K562 (cell line): ENCODE data around the gene NEMP1. TPM values are rescaled to one million over a fixed set of nuclear protein-coding genes. Genes with fewer than 3 reads are reported as not detected.

Experiments used
- MAFK ChIP-seq: IDR thresholded peaks from 2 replicates; pipeline ENCODE4 v1.6.1; 2011; ENCODE audit warnings: low read length, improper control_type of control experiment
- NFATC3 ChIP-seq: fragments of 450-650 bp; IDR thresholded peaks from 2 replicates; pipeline ENCODE4 v1.6.1; 2017; ENCODE audit warnings: mild to moderate bottlenecking
- RFX7 ChIP-seq: fragments of 250-450 bp; sonication (Bioruptor Pico); IDR thresholded peaks from 2 replicates; pipeline ENCODE4 v1.5.1; 2021; ENCODE audit warnings: mild to moderate bottlenecking
- SIN3A ChIP-seq, 2 experiments: fragments of 150-350 bp in 1 of 2; IDR thresholded peaks; 2 replicates each; pipeline ENCODE4 v1.6.1; 2011 to 2016; ENCODE audit warnings: borderline replicate concordance in 2 of 2, low read depth in 2 of 2, low read length in 2 of 2, mild to moderate bottlenecking in 2 of 2, moderate library complexity in 2 of 2; ENCODE audit not compliant: control insufficient read depth in 1 of 2
- ZBTB17 ChIP-seq: fragments of 450-650 bp; formaldehyde crosslinking; IDR thresholded peaks from 2 replicates; pipeline ENCODE4 v1.4.0; 2020; ENCODE audit warnings: mild to moderate bottlenecking
- ZNF146 ChIP-seq: IDR thresholded peaks from one replicate; pipeline ENCODE4 v1.6.1; 2018; ENCODE audit warnings: missing compliant biosample characterization; ENCODE audit not compliant: unreplicated experiment
- ZNF766 ChIP-seq: fragments of 200-800 bp; sonication (Bioruptor generic); conservative IDR thresholded peaks from 2 replicates; pipeline ENCODE4 v1.6.1; 2016; ENCODE audit warnings: missing genetic modification characterization, missing compliant biosample characterization
- ZNF79 ChIP-seq: fragments of 250-450 bp; sonication (Bioruptor Pico); IDR thresholded peaks from 2 replicates; pipeline ENCODE4 v1.4.0; 2020; ENCODE audit warnings: low read depth, mild to moderate bottlenecking, moderate library complexity
- polyA plus RNA-seq, 8 experiments: library from polyadenylated mRNA; depleted of rRNA in 4 of 8; stranded (reverse) in 5 of 8; unstranded in 3 of 8; fragments of >200 nt; fragmentation: Nextera tagmentation in 2 of 8; fragmentation: Illumina TruSeq in 1 of 8; extraction: Ambion mirVana in 2 of 8; extraction: Trizol in 1 of 8; gene quantifications; 2 replicates each; pipeline versions ENCODE4 v1.2.1 to v1.2.3, GENCODE V29; 2011 to 2014; ENCODE audit warnings: inconsistent platforms in 1 of 8, missing spikeins in 1 of 8
- total RNA-seq, 7 experiments: library from RNA; depleted of rRNA in 6 of 7; stranded (reverse); fragments of >200 nt in 6 of 7; fragmentation: Illumina TruSeq in 2 of 7; extraction: Trizol in 2 of 7; gene quantifications; 2 replicates each; pipeline versions ENCODE4 v1.2.1 to v1.2.3, GENCODE V29; 2011 to 2021; ENCODE audit warnings: low replicate concordance in 1 of 7
- TF ChIP-seq, protein P1 (sequence below), 2 experiments: fragments of 450-650 bp; IDR thresholded peaks; 2 replicates each; pipeline ENCODE4 v1.6.1; 2016; ENCODE audit warnings: mild to moderate bottlenecking in 2 of 2, borderline replicate concordance in 1 of 2, low read depth in 1 of 2, moderate library complexity in 1 of 2
- TF ChIP-seq, protein P2 (sequence below): IDR thresholded peaks from 2 replicates; pipeline ENCODE4 v1.6.1; 2011; ENCODE audit not compliant: insufficient read length; ENCODE audit errors: extremely low read depth
- TF ChIP-seq, protein P3 (sequence below): sonication (generic); formaldehyde crosslinking; IDR thresholded peaks from 2 replicates; pipeline ENCODE4 v1.8.1; 2023; ENCODE audit warnings: mild to moderate bottlenecking, missing genetic modification reagents, moderate library complexity
- TF ChIP-seq, protein P4 (sequence below): IDR thresholded peaks from 2 replicates; pipeline ENCODE4 v1.6.1; 2012; ENCODE audit warnings: low read depth, low read length, improper control_type of control experiment, borderline replicate concordance
- TF ChIP-seq, protein P5 (sequence below): fragments of 250-450 bp; sonication (Bioruptor Pico); IDR thresholded peaks from 2 replicates; pipeline ENCODE4 v1.6.1; 2021; ENCODE audit warnings: mild to moderate bottlenecking

The NEMP1 gene
- total and polyA plus RNA-seq, 9 of the 15 experiments (the other 6 are each of a cell fraction or from before 2014, with no cell fraction given), result 9.5 to 82.2 (median 41.2) TPM

DNA sequence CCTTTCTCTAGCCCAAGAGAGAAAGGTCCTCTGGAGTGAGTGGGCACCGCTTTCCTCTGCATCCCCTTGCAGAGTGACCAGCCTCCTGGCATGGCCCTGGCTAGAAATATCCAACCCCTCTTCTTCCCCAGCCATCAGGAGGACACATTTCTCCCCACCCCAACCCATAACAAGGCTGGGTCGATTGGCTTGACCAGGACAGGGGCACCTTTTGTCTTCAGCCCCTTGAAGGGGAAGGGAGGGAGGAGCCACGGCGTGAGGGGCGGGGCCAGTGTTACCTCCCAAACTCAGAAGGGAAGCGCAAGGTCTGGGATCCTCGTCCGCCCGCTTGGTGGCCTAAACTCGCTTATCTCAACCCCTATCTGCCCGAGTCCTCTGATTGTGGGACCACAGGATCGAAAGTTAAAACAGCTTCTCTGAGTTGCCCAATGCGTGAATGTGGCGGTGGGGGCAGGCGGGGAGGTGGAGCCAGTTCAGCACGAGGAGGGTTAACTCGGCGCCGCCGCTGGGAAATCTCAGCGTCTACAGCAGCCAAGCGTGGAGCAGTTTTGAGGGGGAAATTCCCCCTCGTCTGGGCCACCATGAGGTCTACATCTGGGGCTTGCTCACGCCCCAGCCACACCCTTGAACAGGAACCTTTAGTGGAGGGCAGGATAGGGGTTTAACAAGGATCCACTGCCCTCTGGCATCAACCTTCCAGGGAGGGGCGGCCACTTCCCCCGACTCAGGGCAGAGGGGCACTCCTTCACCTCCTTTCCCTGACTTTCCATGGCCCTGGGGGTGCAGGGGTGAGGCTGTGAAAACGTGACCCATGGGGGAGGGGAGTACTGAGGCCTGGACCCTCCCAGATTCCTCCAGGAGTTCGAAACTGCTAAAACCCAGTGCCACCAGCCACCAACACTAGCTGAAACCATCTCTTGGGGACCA is 31.8 kb upstream of the NEMP1 start (continued):
- TF ChIP-seq, protein P1, sequence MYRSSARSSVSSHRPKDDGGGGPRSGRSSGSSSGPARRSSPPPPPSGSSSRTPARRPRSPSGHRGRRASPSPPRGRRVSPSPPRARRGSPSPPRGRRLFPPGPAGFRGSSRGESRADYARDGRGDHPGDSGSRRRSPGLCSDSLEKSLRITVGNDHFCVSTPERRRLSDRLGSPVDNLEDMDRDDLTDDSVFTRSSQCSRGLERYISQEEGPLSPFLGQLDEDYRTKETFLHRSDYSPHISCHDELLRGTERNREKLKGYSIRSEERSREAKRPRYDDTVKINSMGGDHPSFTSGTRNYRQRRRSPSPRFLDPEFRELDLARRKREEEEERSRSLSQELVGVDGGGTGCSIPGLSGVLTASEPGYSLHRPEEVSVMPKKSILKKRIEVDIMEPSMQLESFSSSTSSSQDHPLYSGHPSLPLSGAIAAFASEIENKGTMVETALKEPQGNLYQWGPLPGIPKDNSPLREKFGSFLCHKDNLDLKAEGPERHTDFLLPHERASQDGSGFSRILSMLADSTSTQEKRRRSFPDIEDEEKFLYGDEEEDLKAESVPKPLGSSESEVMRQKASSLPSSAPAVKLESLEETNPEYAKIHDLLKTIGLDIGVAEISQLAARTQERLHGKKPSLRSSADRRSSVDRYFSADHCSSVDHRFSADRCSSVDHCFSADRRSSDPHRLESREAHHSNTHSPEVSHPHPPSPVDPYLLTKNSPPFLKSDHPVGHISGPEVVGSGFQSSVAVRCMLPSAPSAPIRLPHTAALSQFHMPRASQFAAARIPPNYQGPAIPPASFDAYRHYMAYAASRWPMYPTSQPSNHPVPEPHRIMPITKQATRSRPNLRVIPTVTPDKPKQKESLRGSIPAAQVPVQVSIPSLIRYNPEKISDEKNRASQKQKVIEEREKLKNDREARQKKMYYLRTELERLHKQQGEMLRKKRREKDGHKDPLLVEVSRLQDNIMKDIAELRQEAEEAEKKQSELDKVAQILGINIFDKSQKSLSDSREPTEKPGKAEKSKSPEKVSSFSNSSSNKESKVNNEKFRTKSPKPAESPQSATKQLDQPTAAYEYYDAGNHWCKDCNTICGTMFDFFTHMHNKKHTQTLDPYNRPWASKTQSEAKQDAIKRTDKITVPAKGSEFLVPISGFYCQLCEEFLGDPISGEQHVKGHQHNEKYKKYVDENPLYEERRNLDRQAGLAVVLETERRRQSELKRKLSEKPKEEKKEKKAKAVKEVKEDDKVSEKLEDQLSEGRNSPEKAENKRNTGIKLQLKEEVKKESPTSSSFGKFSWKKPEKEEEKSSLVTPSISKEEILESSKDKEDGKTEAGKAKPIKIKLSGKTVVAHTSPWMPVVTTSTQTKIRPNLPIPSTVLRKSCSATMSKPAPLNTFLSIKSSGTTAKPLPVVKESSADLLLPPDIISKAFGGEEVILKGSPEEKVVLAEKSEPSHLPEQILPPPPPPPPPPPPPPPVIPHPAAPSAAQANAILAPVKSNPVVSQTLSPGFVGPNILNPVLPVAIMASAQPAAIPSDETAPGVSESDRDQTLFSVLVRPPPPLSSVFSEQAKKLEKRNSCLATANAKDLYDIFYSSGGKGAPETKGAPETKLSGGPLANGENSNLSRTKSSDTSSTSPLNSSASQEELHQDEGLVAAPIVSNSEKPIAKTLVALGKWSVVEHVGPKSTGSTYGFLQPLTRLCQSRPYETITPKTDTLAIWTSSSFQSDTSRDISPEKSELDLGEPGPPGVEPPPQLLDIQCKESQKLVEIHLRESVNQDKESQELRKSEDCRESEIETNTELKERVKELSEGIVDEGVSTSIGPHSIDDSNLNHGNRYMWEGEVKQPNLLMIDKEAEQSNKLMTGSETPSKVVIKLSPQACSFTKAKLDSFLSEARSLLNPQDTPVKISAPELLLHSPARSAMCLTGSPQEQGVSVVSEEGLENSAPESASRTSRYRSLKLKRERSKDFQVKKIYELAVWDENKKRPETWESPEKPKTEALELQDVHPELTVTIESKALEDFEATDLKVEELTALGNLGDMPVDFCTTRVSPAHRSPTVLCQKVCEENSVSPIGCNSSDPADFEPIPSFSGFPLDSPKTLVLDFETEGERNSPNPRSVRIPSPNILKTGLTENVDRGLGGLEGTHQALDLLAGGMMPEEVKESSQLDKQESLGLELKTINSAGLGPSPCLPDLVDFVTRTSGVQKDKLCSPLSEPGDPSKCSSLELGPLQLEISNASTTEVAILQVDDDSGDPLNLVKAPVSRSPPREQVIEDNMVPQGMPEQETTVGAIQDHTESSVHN (IDR thresholded peaks at IDR 0.05; ENCODE audit: borderline replicate concordance in 1 of 2, low read depth in 1 of 2), result no peak
- TF ChIP-seq, protein P2, sequence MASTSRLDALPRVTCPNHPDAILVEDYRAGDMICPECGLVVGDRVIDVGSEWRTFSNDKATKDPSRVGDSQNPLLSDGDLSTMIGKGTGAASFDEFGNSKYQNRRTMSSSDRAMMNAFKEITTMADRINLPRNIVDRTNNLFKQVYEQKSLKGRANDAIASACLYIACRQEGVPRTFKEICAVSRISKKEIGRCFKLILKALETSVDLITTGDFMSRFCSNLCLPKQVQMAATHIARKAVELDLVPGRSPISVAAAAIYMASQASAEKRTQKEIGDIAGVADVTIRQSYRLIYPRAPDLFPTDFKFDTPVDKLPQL, result no peak
- TF ChIP-seq MAFK (no peak), ZNF766 (CRISPR knock-in tag) (0 out of 2 replicates have a peak, but pooled peaks have one; percentile 37), ZNF146 (CRISPR knock-in tag) (no peak), NFATC3 (no peak), SIN3A (IDR thresholded peaks at IDR 0.05; ENCODE audit: borderline replicate concordance in 2 of 2, control insufficient read depth in 1 of 2, low read depth in 2 of 2, low read length in 2 of 2) (0 out of 4 replicates have a peak, but pooled peaks of 1 of the 2 experiments have one; percentile 28), ZBTB17 (CRISPR knock-in tag) (no peak; the same call in 1 of the 2 replicates), RFX7 (CRISPR knock-in tag) (no peak), ZNF79 (CRISPR knock-in tag) (no peak)
- TF ChIP-seq, protein P3, sequence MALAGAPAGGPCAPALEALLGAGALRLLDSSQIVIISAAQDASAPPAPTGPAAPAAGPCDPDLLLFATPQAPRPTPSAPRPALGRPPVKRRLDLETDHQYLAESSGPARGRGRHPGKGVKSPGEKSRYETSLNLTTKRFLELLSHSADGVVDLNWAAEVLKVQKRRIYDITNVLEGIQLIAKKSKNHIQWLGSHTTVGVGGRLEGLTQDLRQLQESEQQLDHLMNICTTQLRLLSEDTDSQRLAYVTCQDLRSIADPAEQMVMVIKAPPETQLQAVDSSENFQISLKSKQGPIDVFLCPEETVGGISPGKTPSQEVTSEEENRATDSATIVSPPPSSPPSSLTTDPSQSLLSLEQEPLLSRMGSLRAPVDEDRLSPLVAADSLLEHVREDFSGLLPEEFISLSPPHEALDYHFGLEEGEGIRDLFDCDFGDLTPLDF (CRISPR knock-in tag), result no peak
- TF ChIP-seq, protein P4, sequence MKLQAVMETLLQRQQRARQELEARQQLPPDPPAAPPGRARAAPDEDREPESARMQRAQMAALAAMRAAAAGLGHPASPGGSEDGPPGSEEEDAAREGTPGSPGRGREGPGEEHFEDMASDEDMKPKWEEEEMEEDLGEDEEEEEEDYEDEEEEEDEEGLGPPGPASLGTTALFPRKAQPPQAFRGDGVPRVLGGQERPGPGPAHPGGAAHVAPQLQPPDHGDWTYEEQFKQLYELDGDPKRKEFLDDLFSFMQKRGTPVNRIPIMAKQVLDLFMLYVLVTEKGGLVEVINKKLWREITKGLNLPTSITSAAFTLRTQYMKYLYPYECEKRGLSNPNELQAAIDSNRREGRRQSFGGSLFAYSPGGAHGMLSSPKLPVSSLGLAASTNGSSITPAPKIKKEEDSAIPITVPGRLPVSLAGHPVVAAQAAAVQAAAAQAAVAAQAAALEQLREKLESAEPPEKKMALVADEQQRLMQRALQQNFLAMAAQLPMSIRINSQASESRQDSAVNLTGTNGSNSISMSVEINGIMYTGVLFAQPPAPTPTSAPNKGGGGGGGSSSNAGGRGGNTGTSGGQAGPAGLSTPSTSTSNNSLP, result no peak
- TF ChIP-seq, protein P5, sequence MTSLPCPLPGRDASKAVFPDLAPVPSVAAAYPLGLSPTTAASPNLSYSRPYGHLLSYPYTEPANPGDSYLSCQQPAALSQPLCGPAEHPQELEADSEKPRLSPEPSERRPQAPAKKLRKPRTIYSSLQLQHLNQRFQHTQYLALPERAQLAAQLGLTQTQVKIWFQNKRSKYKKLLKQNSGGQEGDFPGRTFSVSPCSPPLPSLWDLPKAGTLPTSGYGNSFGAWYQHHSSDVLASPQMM (CRISPR knock-in tag), result no peak
